Lower leg skin (tissue), 4 donors: ENCODE data around the gene NAPA. TPM values are rescaled to one million over a fixed set of nuclear protein-coding genes. Genes with fewer than 3 reads are reported as not detected.

Source experiments
- DNase-seq, 2 donors: peaks; one replicate each; pipeline ENCODE4 v3.0.0-alpha.2; 2019; ENCODE audit warnings: low spot score in 2 of 2
- H3K4me3 ChIP-seq: fragments of 200-600 bp; sonication (generic); 2 replicates; pipeline ENCODE4 v1.5.1; 2017; ENCODE audit warnings: mild to moderate bottlenecking, low read depth; ENCODE audit not compliant: poor library complexity, severe bottlenecking
- CTCF ChIP-seq, 3 donors: fragments of 450-650 bp; IDR thresholded peaks; one replicate each; pipeline ENCODE4 v1.5.1; 2016; ENCODE audit warnings: antibody characterized with exemption in 3 of 3, mild to moderate bottlenecking in 3 of 3, moderate library complexity in 2 of 3
- POLR2A ChIP-seq, 2 donors: fragments of 450-650 bp; IDR thresholded peaks; one replicate each; pipeline ENCODE4 v1.6.1; 2016 to 2017; ENCODE audit warnings: antibody characterized with exemption in 2 of 2, mild to moderate bottlenecking in 1 of 2, moderate library complexity in 1 of 2
- WGBS, 2 donors: methylation state at CpG; one replicate each; pipeline ENCODE4 v1.1.5; 2018; 5-methylcytosine and 5-hydroxymethylcytosine counted together
- intact Hi-C: fragments of 100-400 bp; cut with DNase I; formaldehyde crosslinking; loops from one replicate; pipeline ENCODE4 v1.15.0; 2023; ENCODE audit warnings: low total_unique reads
- total RNA-seq, 4 donors: library from RNA; depleted of rRNA; stranded (reverse); fragments of >200 nt; gene quantifications; one replicate each; pipeline ENCODE4 v1.1.0, GENCODE V29; 2016

NAPA gene
- total RNA-seq, 4 donors from 2014 or later, result 182 to 344 (median 221) TPM

GRCh38 chr19:47534628-47535027, 19.8 kb upstream of the NAPA start:
- DNase-seq, result no peak
- H3K4me3 ChIP-seq, result no peak overlapping the region
- 52 to 79% methylated on average over 1 of the region's 1 CpG for WGBS, 2 donors
- TF ChIP-seq CTCF (IDR thresholded peaks at IDR 0.05), result no peak
- TF ChIP-seq POLR2A (IDR thresholded peaks at IDR 0.05), result no peak
- intact Hi-C loops, result no loop called here

- intact Hi-C loops, result no loop called here
- no peak overlapping the region for H3K4me3 ChIP-seq
- DNase-seq, result no peak
- WGBS, 2 donors, result 51 to 56% methylated on average over 11 to 14 of the region's 14 CpGs
- TF ChIP-seq CTCF (IDR thresholded peaks at IDR 0.05) (no peak), POLR2A (IDR thresholded peaks at IDR 0.05) (no peak)
These were observed 17.0 kb upstream of the NAPA start for GRCh38 chr19:47531640-47532387.

- TF ChIP-seq POLR2A (IDR thresholded peaks at IDR 0.05) (no peak), CTCF (IDR thresholded peaks at IDR 0.05) (no peak)
- no peak overlapping the region for H3K4me3 ChIP-seq
- intact Hi-C loops, result loop anchor here (10.0 kb wide), 1 partner anchor 66 kb away; no protein-coding TSS in a partner anchor
- 82% methylated on average over 11 to 16 of the region's 16 CpGs for WGBS, 2 donors
- DNase-seq, result no peak
These were observed 14.3 kb upstream of the NAPA start for GRCh38 chr19:47529018-47529742.

GRCh38 chr19:47526798-47527197, 11.9 kb upstream of the NAPA start:
- intact Hi-C loops, result loop anchor here (10.0 kb wide), 1 partner anchor 68 kb away; no protein-coding TSS in a partner anchor
- 79 to 83% methylated on average over 3 of the region's 3 CpGs for WGBS, 2 donors
- H3K4me3 ChIP-seq, result no peak overlapping the region
- TF ChIP-seq POLR2A (IDR thresholded peaks at IDR 0.05) (no peak), CTCF (IDR thresholded peaks at IDR 0.05) (no peak)
- DNase-seq, result no peak

- TF ChIP-seq CTCF (IDR thresholded peaks at IDR 0.05) (no peak), POLR2A (IDR thresholded peaks at IDR 0.05) (no peak)
- 41 to 43% methylated on average over 7 of the region's 7 CpGs for WGBS, 2 donors
- intact Hi-C loops, result loop anchor here (10.0 kb wide), 1 partner anchor 71 kb away; no protein-coding TSS in a partner anchor
- no peak for DNase-seq
- no peak overlapping the region for H3K4me3 ChIP-seq
These were observed 8.6 kb upstream of the NAPA start for GRCh38 chr19:47523473-47523872.
